Liver (tissue), 9 donors: Measurements from ENCODE around the gene ANKRD29. TPM values are rescaled to one million over a fixed set of nuclear protein-coding genes. Genes with fewer than 3 reads are reported as not detected.
A peak's percentile ranks its signal among the peaks of the same experiment; 100 is the strongest.

ENCODE experiments used
- DNase-seq: peaks from one replicate; pipeline ENCODE4 v3.0.0-alpha.2; 2017; ENCODE audit warnings: low spot score
- H3K27ac ChIP-seq, 2 donors: one replicate each; pipeline ENCODE4 v1.7.0; 2013; ENCODE audit warnings: inconsistent platforms in 2 of 2, low read length in 2 of 2, control low read depth in 1 of 2, low read depth in 1 of 2, mild to moderate bottlenecking in 1 of 2
- H3K27me3 ChIP-seq, 4 donors: one replicate each; pipeline versions ENCODE4 v1.6.1 to v1.7.0; 2013; ENCODE audit warnings: low read length in 3 of 4, inconsistent platforms in 1 of 4, mild to moderate bottlenecking in 1 of 4, moderate library complexity in 1 of 4; ENCODE audit not compliant: control insufficient read depth in 4 of 4, insufficient read depth in 4 of 4
- H3K36me3 ChIP-seq, 4 donors: one replicate each; pipeline versions ENCODE4 v1.6.1 to v1.7.0; 2013; ENCODE audit warnings: low read length in 3 of 4, mild to moderate bottlenecking in 3 of 4, low read depth in 1 of 4, moderate library complexity in 1 of 4; ENCODE audit not compliant: control insufficient read depth in 4 of 4, insufficient read depth in 3 of 4
- H3K4me1 ChIP-seq, 4 donors: one replicate each; pipeline versions ENCODE4 v1.6.1 to v1.7.0; 2013; ENCODE audit warnings: low read length in 3 of 4, mild to moderate bottlenecking in 3 of 4, moderate library complexity in 1 of 4; ENCODE audit not compliant: control insufficient read depth in 4 of 4, insufficient read depth in 4 of 4
- H3K4me3 ChIP-seq, 3 donors: one replicate each; pipeline versions ENCODE4 v1.6.1 to v1.7.0; 2013; ENCODE audit warnings: low read length in 3 of 3, control low read depth in 1 of 3, low read depth in 1 of 3, mild to moderate bottlenecking in 1 of 3
- H3K9ac ChIP-seq, 2 donors: one replicate each; pipeline ENCODE4 v1.7.0; 2013; ENCODE audit warnings: low read length in 2 of 2, mild to moderate bottlenecking in 2 of 2, moderate library complexity in 2 of 2, control low read depth in 1 of 2, low read depth in 1 of 2
- H3K9me3 ChIP-seq, 4 donors: one replicate each; pipeline versions ENCODE4 v1.6.1 to v1.7.0; 2013; ENCODE audit warnings: low read length in 3 of 4; ENCODE audit not compliant: control insufficient read depth in 4 of 4
- EGR1 ChIP-seq, 2 donors: IDR thresholded peaks; 2 replicates each; pipeline ENCODE4 v1.6.1; 2016 to 2018; ENCODE audit warnings: antibody characterized with exemption in 2 of 2, low read depth in 2 of 2
- FOXA1 ChIP-seq: IDR thresholded peaks from 2 replicates; pipeline ENCODE4 v1.6.1; 2016; ENCODE audit warnings: antibody characterized with exemption
- FOXA2 ChIP-seq: IDR thresholded peaks from 2 replicates; pipeline ENCODE4 v1.6.1; 2016; ENCODE audit warnings: antibody characterized with exemption
- GABPA ChIP-seq, 2 donors: IDR thresholded peaks in 1 of 2; conservative IDR thresholded peaks in 1 of 2; 2 replicates each; pipeline ENCODE4 v1.6.1; 2016; ENCODE audit warnings: antibody characterized with exemption in 2 of 2, mild to moderate bottlenecking in 1 of 2, moderate library complexity in 1 of 2
- HNF4A ChIP-seq, 2 donors: conservative IDR thresholded peaks; 2 replicates each; pipeline ENCODE4 v1.6.1; 2016; ENCODE audit warnings: antibody characterized with exemption in 2 of 2, mild to moderate bottlenecking in 2 of 2
- HNF4G ChIP-seq: IDR thresholded peaks from 2 replicates; pipeline ENCODE4 v1.6.1; 2016; ENCODE audit warnings: antibody characterized with exemption
- JUND ChIP-seq, 2 donors: IDR thresholded peaks; 2 replicates each; pipeline ENCODE4 v1.6.1; 2016; ENCODE audit warnings: antibody characterized with exemption in 2 of 2
- NR2F2 ChIP-seq: IDR thresholded peaks from 2 replicates; pipeline ENCODE4 v1.6.1; 2016; ENCODE audit warnings: antibody characterized with exemption
- RAD21 ChIP-seq, 2 donors: IDR thresholded peaks; 2 replicates each; pipeline ENCODE4 v1.6.1; 2016; ENCODE audit warnings: antibody characterized with exemption in 2 of 2, mild to moderate bottlenecking in 2 of 2
- RXRA ChIP-seq, 2 donors: IDR thresholded peaks; 2 replicates each; pipeline ENCODE4 v1.6.1; 2017 to 2018; ENCODE audit warnings: antibody characterized with exemption in 2 of 2, mild to moderate bottlenecking in 1 of 2
- SP1 ChIP-seq: IDR thresholded peaks from 2 replicates; pipeline ENCODE4 v1.6.1; 2018; ENCODE audit warnings: antibody characterized with exemption, mild to moderate bottlenecking
- TAF1 ChIP-seq: conservative IDR thresholded peaks from 2 replicates; pipeline ENCODE4 v1.6.1; 2016; ENCODE audit warnings: antibody characterized with exemption, mild to moderate bottlenecking
- YY1 ChIP-seq: IDR thresholded peaks from 2 replicates; pipeline ENCODE4 v1.6.1; 2016; ENCODE audit warnings: antibody characterized with exemption, mild to moderate bottlenecking
- WGBS: extraction: QIAGEN DNeasy Blood & Tissue Kit; methylation state at CpG from one replicate; pipeline ENCODE4 v1.1.7; 2013; 5-methylcytosine and 5-hydroxymethylcytosine counted together
- polyA plus RNA-seq, 2 donors: library from polyadenylated mRNA; stranded (reverse) in 1 of 2; unstranded in 1 of 2; fragments of 200-250 nt in 1 of 2; fragments of >200 nt in 1 of 2; fragmentation: Nextera tagmentation in 1 of 2; extraction: Ambion mirVana in 1 of 2; gene quantifications; one replicate each; pipeline versions ENCODE4 v1.2.1 to v1.2.3, GENCODE V29; 2013 to 2015
- total RNA-seq, 2 donors: library from RNA; depleted of rRNA; stranded (reverse); fragments of >200 nt; gene quantifications; one replicate each; pipeline ENCODE4 v1.2.3, GENCODE V29; 2014
- TF ChIP-seq, protein P1 (sequence below): IDR thresholded peaks from 2 replicates; pipeline ENCODE4 v1.6.1; 2016; ENCODE audit warnings: antibody characterized with exemption
- TF ChIP-seq, protein P2 (sequence below): IDR thresholded peaks from 2 replicates; pipeline ENCODE4 v1.6.1; 2016; ENCODE audit warnings: antibody characterized with exemption
- TF ChIP-seq, protein P3 (sequence below): fragments of 150-350 bp; IDR thresholded peaks from 2 replicates; pipeline ENCODE4 v1.5.1; 2017; ENCODE audit warnings: improper control_type of control experiment, low read depth, low read length; ENCODE audit not compliant: missing input control
- TF ChIP-seq, protein P4 (sequence below): IDR thresholded peaks from 2 replicates; pipeline ENCODE4 v1.6.1; 2016; ENCODE audit warnings: antibody characterized with exemption
- donor health status: healthy.
- donor health status: healthy.
- donor health status: healthy.
- donor health status: healthy.
- donor health status: healthy.

Gene ANKRD29
- total and polyA plus RNA-seq, 4 donors: 0.14 to 0.50 (median 0.33) TPM

DNA sequence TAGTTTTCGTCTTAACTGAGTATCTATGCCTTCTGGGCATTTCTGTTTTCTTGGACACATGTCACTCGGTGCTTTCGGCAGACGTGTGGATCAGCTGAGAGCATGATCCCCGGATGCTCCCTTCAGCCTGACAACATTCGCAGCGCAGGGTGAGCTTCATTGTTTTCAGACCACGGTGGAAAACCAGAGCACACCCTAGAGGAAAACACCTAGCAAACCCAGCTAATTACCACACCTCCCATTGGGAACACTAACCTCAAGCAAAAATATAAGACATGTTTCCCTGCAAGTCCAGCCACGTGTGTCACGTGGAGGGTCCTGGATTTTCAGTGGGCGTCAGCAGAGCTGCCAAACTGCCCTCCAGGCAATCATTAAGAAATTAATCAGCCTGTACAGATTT is 31.0 kb downstream of the ANKRD29 start (continued):
- TF ChIP-seq HNF4A (conservative IDR thresholded peaks at IDR 0.05) (no peak), RXRA (IDR thresholded peaks at IDR 0.05) (no peak)

DNA sequence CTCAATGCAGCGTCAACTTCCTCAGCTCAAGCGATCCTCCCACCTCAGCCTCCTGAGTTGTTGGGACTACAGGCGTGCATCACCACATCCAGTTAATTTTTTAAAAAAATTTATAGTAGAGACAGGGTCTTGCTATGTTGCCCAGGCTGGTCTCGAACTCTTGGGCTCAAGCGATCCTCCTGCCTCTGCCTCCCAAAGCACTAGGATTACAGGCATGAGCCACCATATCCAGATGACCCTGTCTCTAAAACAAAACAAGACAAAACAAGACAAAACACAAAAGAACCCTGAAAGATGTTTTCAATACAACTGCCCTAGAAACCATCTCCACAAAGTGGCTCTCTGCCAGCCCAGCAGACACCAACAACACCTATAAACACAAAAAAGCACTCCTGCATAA is 31.4 kb downstream of the ANKRD29 start:
- 96% methylated on average over 5 of the region's 5 CpGs for WGBS
- Histone ChIP-seq H3K27ac (no peak overlapping the region), H3K9me3 (no peaks in the 10 kb centered on the region), H3K4me1 (peaks cover 3 to 8% (median 4%) of the 10 kb centered on the region in 4 donors), H3K4me3 (no peak overlapping the region), H3K36me3 (no peaks in the 10 kb centered on the region), H3K9ac (no peak overlapping the region), H3K27me3 (no peaks in the 10 kb centered on the region)
- no peak for DNase-seq
- TF ChIP-seq HNF4A (conservative IDR thresholded peaks at IDR 0.05): no peak
- TF ChIP-seq, protein P1, sequence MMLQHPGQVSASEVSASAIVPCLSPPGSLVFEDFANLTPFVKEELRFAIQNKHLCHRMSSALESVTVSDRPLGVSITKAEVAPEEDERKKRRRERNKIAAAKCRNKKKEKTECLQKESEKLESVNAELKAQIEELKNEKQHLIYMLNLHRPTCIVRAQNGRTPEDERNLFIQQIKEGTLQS: no peak
- TF ChIP-seq SP1: no peak
- TF ChIP-seq RAD21 (IDR thresholded peaks at IDR 0.05): no peak
- no peak for TF ChIP-seq TAF1
- no peak for TF ChIP-seq HNF4G
- no peak for TF ChIP-seq FOXA2
- no peak for TF ChIP-seq JUND (IDR thresholded peaks at IDR 0.05)
- TF ChIP-seq NR2F2: no peak
- TF ChIP-seq, protein P2, sequence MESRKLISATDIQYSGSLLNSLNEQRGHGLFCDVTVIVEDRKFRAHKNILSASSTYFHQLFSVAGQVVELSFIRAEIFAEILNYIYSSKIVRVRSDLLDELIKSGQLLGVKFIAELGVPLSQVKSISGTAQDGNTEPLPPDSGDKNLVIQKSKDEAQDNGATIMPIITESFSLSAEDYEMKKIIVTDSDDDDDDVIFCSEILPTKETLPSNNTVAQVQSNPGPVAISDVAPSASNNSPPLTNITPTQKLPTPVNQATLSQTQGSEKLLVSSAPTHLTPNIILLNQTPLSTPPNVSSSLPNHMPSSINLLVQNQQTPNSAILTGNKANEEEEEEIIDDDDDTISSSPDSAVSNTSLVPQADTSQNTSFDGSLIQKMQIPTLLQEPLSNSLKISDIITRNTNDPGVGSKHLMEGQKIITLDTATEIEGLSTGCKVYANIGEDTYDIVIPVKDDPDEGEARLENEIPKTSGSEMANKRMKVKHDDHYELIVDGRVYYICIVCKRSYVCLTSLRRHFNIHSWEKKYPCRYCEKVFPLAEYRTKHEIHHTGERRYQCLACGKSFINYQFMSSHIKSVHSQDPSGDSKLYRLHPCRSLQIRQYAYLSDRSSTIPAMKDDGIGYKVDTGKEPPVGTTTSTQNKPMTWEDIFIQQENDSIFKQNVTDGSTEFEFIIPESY: no peak
- no peak for TF ChIP-seq YY1
- TF ChIP-seq, protein P3, sequence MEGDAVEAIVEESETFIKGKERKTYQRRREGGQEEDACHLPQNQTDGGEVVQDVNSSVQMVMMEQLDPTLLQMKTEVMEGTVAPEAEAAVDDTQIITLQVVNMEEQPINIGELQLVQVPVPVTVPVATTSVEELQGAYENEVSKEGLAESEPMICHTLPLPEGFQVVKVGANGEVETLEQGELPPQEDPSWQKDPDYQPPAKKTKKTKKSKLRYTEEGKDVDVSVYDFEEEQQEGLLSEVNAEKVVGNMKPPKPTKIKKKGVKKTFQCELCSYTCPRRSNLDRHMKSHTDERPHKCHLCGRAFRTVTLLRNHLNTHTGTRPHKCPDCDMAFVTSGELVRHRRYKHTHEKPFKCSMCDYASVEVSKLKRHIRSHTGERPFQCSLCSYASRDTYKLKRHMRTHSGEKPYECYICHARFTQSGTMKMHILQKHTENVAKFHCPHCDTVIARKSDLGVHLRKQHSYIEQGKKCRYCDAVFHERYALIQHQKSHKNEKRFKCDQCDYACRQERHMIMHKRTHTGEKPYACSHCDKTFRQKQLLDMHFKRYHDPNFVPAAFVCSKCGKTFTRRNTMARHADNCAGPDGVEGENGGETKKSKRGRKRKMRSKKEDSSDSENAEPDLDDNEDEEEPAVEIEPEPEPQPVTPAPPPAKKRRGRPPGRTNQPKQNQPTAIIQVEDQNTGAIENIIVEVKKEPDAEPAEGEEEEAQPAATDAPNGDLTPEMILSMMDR: no peak
- TF ChIP-seq EGR1 (IDR thresholded peaks at IDR 0.05; ENCODE audit: low read depth in 2 of 2): no peak
- no peak for TF ChIP-seq FOXA1
- TF ChIP-seq GABPA (IDR thresholded peaks at IDR 0.05 in 1 of 2, conservative IDR thresholded peaks at IDR 0.05 in 1 of 2): no peak
- TF ChIP-seq, protein P4, sequence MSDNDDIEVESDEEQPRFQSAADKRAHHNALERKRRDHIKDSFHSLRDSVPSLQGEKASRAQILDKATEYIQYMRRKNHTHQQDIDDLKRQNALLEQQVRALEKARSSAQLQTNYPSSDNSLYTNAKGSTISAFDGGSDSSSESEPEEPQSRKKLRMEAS: no peak

DNA sequence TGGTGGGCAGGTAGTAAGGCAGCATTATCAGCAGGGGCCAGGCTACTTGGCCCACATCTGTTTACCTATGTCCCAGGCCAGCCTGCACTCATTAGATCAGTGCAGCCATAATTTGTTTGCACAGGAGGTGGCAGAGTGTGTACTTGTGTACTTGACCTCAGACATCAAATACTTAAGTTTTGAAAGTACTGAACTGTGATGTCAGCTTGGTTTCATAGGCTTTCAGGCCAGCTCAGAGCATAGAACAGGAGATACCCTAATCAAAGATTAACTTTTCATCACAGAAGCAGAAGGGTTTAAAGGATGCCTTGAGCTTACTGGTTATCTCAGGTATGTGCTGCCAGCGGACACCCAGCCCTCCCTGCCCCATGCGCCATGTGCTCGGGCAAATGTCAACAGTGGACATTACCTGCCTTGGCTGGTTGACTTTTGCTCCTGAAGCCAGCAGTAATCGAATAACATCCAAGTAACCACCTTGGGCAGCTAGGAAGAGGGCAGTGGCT is 33.2 kb downstream of the ANKRD29 start:
- Histone ChIP-seq H3K36me3 (no peaks in the 10 kb centered on the region), H3K27ac (no peak overlapping the region), H3K4me1 (peaks cover 3 to 8% (median 4%) of the 10 kb centered on the region in 4 donors), H3K9ac (no peak overlapping the region), H3K27me3 (no peaks in the 10 kb centered on the region), H3K4me3 (no peak overlapping the region), H3K9me3 (no peaks in the 10 kb centered on the region)
- no peak for DNase-seq
- peak; percentile 21 to 43 for TF ChIP-seq RAD21 (IDR thresholded peaks at IDR 0.05)
- TF ChIP-seq HNF4A (conservative IDR thresholded peaks at IDR 0.05): peak; percentile 80 to 82
- no peak for TF ChIP-seq EGR1 (IDR thresholded peaks at IDR 0.05; ENCODE audit: low read depth in 2 of 2)
- TF ChIP-seq, protein P2: peak; percentile 43
- peak; percentile 88 to 93 for TF ChIP-seq JUND (IDR thresholded peaks at IDR 0.05)
- TF ChIP-seq SP1: peak; percentile 87
- TF ChIP-seq, protein P4: peak; percentile 98
- peak; percentile 86 to 88 for TF ChIP-seq RXRA (IDR thresholded peaks at IDR 0.05)
- peak in 1 of 2 donors; percentile 38 for TF ChIP-seq GABPA (IDR thresholded peaks at IDR 0.05 in 1 of 2, conservative IDR thresholded peaks at IDR 0.05 in 1 of 2)
- no peak for TF ChIP-seq HNF4G
- peak; percentile 84 for TF ChIP-seq YY1
- TF ChIP-seq FOXA2: peak; percentile 84
- peak; percentile 70 for TF ChIP-seq FOXA1
- TF ChIP-seq, protein P3: no peak
- TF ChIP-seq, protein P1: peak; percentile 60
- TF ChIP-seq TAF1: no peak
- WGBS: 48% methylated on average over 4 of the region's 4 CpGs
